NCI-H1092 (cell line): ENCODE measurements around the gene PRKN.

ENCODE experiments used
- DNase-seq: peaks from one replicate; lab custom pipeline; 2025; lab: John Stamatoyannopoulos, UW

Gene PRKN

GRCh38 chr6:162181741-162182401 is 545.7 kb downstream of the PRKN start:
- no peak for DNase-seq

- DNase-seq, result no peak
These were observed 546.5 kb downstream of the PRKN start for GRCh38 chr6:162181111-162181510.

GRCh38 chr6:162179196-162179951 is 548.2 kb downstream of the PRKN start:
- DNase-seq, result no peak

GRCh38 chr6:162178666-162179065 is 548.9 kb downstream of the PRKN start:
- DNase-seq, result no peak

DNA sequence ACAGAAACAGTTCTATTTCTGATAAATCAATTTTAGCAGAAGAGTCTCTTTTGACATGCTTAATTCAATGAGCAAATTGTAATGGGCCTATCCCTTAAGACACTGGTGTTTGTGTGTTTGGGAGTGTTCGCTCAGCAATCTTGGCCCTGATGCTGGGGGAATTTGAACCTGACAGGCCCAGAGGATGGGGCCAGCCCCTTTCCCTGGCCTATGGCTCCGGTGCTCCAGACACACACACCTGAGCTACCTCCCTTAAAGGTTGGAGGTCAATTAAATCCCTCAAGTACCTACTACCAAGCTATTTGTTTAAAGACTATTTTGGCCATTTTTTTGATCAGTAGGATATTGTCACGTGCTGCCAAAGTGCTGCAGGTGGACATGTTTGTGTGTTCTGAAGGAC is 549.3 kb downstream of the PRKN start:
- no peak for DNase-seq

GRCh38 chr6:162177746-162178145 is 549.8 kb downstream of the PRKN start:
- peak; percentile 56 for DNase-seq

DNA sequence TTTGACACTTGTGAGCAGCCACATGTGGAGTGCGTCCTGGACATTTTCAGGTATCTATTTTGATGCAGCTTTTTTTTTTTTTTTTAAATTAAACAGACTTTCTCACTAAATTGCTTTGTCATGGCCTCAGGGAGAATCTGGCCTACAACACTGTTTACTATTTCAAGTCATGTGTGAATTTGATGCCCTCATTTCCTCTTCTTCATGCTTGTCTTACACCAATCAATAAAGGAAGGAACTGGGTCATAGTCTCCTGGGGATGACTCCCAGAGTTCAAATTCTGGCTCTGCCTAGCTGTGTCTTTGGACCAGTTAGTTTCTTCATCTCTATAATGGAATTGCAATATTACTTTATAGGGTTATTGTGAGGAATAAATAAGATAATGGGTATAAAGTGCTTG is 554.1 kb downstream of the PRKN start:
- no peak for DNase-seq

GRCh38 chr6:162165479-162165878 is 562.1 kb downstream of the PRKN start:
- DNase-seq, result no peak

DNA sequence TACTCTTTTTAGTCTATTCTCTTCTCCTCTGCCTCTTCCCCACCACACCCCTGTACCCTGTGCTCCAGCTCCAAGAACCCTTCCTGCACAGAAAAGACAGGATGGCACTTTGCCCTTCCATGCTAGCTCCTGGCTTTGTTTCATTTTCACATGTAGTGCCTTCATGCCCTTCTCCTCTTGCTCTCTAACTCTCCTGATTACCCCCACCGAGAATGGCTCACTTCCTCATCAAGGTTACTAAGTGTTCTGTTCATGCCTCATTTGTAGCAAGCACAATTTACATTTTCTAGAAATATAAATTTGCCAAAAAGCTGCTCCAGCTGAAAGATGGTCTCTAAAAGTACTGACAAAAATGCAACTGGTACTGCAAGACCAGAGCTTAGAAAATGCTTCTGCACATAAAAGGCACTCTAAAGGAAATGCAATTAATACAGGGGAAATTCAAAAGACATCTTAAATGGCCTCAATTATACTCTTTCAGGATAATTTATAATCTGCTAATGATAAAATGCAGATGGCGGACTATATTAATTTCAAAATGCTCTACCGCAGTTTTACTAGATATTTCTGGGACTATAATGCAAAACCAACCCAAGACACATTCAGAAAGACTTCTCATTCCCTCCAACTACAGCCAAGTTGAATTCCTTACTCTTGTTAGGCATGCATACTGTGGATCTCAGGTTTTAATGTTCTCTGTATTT is 570.2 kb downstream of the PRKN start:
- DNase-seq, result no peak

- DNase-seq, result no peak
These were observed 571.4 kb downstream of the PRKN start for GRCh38 chr6:162156146-162156545.

- DNase-seq, result no peak
These were observed 572.6 kb downstream of the PRKN start for GRCh38 chr6:162154930-162155329.

DNA sequence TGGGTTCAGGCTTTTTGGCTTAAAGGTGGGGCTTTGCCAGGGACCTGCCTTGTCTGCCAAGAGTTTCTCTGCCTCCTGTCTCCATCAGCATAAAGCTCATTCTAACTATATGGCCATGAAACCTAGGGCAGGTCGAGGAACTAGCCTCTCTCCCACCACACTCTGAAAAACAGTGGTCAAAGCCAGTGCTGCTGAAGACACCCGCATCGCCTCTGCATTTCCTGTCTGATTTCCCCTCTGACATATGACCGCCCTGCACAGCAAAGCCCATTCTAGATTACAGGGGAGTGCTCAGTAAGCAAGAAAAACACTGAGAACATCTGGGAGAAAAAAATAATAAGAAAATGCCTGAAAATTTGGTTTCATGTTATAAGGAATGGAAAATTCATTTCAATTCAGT is 573.6 kb downstream of the PRKN start:
- DNase-seq, result no peak

GRCh38 chr6:162153120-162153519 is 574.4 kb downstream of the PRKN start:
- no peak for DNase-seq

DNA sequence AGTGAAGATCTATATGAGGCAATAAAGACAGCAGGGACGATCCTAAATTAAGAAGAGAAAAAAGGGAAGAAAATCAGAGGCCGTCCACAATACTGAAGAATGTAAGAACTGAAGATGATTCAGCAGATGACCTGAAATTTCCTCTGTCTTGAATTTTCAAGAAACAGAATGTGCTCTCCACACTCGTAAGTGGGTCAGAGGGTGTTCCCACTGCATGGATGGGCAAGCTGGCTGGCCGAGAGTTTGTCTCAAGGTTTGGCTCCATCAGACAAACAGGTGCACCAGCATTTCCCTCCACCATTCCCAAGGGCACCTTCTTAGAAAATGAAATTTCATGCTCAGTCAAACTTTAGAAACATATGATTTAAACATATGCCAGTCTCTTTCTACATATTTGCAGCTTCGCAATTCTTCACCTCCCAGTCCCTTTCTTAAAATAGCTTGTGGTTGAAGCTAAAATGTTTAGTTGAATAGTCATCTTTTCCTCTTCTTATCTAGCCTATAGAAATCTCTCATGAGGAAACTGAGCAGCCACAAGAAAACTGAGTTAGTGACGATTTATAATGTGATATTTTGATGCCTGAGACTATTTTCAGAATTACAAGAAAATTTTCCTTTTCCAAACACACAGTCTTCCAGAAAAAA is 576.4 kb downstream of the PRKN start:
- DNase-seq, result no peak

DNA sequence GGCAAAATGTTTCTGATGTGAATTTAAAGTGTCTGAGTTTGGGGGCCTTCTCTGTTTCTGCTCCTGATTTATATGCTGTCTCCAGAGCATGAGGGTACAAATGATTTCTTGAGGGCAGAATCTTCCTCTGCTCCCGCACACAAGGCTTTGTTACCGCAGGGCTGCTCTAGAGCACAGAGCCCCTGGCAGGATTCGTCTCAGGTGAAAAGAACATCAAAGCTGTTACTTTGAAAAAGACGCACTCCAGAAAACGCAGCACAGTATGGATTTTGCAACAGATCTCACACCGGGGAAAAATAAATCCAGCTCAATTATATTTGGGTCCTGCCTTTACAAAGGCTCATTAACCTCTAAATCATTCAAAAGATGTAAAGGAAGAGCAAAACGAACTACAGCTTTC is 577.3 kb downstream of the PRKN start:
- no peak for DNase-seq

DNA sequence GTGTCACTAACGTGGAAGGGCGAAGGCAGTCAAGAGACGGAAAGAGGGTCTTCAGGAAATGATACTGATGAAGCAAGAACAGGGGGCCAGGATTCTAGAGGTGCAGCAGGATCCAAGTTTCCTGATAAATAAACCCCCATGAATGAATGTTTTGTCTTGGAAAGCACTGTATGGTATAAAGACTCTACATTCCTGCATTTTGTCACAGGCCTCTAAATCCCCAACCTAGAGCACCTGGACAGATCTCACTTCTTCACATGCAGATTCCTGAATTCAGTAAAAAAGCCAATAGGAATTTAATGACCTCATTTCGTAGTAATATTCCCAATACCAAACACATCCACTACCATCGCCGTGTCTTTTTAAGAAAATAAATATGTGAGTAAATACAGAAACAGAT is 577.8 kb downstream of the PRKN start:
- DNase-seq, result no peak

- DNase-seq, result no peak
These were observed 579.8 kb downstream of the PRKN start for GRCh38 chr6:162147805-162148204.

- no peak for DNase-seq
These were observed 580.3 kb downstream of the PRKN start for GRCh38 chr6:162147281-162147680.

DNA sequence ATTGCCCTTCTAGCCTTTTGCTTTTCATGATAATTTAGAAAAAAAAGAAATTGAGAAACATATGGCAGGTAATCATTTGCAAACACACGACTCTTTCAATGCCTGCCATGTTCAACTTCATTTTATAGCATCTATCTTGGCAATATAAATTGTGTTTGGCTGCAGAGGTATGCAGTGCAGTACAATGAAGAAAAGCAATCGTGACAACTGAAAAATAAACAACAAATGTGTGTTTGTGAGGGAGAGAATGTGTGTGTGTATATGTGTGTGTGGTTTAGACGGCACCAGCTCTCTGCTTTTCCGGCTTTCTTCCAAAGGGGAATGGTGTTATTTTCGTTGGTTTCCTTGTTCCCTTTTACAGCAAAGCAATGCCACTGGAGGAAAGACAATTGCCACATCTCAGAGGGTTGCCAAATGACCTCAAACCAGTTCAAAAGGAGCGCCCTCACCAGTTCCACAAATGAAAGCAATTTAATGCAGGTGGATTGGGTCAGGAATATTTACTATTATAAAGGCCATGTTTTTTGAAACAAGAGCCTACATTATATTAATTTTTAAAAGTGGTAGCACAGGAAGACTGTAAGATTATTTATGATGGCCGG is 587.2 kb downstream of the PRKN start:
- DNase-seq, result no peak

- DNase-seq, result no peak
These were observed 601.9 kb downstream of the PRKN start for GRCh38 chr6:162125659-162126058.

DNA sequence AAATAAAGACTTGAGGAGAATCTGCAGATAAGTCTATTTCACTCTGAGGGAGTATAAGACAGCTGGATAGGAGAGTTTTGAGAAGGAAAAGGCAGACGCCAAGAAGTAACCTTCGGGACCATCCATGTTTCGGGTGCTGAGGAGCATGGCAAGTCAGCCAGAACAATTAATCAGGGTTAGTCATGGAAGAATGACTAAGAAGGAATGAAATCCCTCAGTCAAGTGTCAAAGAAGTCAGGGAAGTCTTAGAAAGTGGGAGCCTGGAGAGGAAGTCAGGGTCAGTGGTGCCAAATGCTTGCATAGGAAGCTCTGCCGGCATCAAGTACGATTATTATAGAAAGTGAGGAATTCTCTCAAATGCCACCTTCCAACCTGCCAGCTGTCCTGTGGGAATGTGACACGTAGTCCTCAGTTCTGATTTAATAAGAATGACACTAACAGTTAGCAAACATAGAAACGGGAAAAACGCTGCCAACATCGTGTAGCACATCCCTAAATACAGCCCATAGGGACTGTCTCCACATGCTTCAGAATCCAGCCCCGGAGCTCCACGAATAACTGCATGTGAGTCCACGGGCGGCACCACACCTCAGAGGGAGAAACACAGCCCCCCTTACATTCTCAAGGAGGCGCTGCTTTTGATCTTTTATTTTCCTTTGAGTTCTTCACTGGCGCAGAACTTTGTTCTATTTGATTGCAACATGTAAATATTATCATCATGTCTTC is 602.7 kb downstream of the PRKN start:
- DNase-seq, result no peak

DNA sequence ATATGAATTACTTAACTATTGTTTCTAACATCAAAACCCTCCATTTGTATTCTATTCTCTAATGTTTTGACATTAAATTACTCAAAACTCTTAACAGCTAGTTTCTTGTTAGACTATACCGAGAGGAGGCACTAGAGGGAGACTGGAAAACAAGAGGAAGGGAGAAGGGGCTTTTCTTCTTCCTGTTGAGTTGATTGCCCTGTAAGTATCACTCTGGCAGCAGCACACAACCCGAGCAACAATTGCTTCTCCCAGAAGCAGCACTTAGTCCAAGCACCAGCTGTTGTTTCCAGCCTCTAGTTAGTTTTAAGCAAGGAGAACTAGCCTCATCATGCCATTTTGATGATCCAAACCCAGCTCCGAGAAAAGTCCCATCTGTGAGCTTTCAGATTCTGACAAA is 603.8 kb downstream of the PRKN start:
- peak; percentile 5 for DNase-seq
